ENCODE results near the gene ZCCHC14. TPM values are rescaled to one million over a fixed set of nuclear protein-coding genes. Genes with fewer than 3 reads are reported as not detected.

Gene ZCCHC14
- total and polyA plus RNA-seq, 2 of the 8 experiments (the other 6 are each of a cell fraction or from before 2014, with no cell fraction given) = 8.2 to 28.2 TPM

DNA sequence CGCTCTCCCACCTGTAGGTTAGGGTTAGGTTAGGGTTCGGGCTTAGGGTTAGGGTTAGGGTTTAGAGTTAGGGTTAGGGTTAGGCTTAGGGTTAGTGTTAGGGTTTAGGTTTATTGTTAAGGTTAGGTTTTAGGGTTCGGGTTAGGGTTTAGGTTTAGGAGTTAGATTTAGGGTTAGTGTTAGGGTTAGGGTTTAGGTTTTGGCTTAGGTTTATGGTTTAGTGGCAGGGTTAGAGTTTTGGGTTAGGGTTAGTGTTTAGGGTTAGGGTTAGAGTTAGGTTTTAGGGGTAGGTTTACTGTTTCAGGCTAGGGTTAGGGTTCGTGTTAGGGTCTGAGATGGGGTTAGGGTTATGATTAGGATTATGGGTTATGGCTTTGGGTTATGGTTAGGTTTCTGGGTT lies 31.6 kb upstream of the ZCCHC14 start:
- Histone ChIP-seq H3K9ac (replicated peaks in 1 of 4; ENCODE audit: extremely low read depth in 1 of 4, low read depth in 3 of 4, low read length in 3 of 4) (no peak overlapping the region), H3K79me2 (ENCODE audit: control insufficient read depth in 1 of 2, insufficient read depth in 2 of 2, low read length in 2 of 2) (no peaks in the 10 kb centered on the region), H3K4me2 (ENCODE audit: insufficient read depth in 1 of 2, low read depth in 2 of 2, low read length in 2 of 2) (no peak overlapping the region), H2BK15ac (ENCODE audit: low read length) (no peak overlapping the region), H3K4me3 (ENCODE audit: extremely low read depth in 1 of 4, insufficient read depth in 2 of 4, low read depth in 3 of 4, low read length in 4 of 4) (no peak overlapping the region), H4K8ac (ENCODE audit: extremely low read depth, insufficient read depth, low read length) (no peak overlapping the region), H2AK5ac (ENCODE audit: low read depth, low read length) (no peak overlapping the region), H3K14ac (ENCODE audit: insufficient read length) (no peak overlapping the region), H3K36me3 (ENCODE audit: control insufficient read depth in 2 of 4, insufficient read depth in 4 of 4, low read length in 3 of 4) (no peaks in the 10 kb centered on the region), H2BK120ac (replicated peaks; ENCODE audit: low read depth, low read length) (no peak overlapping the region), H4K91ac (replicated peaks; ENCODE audit: insufficient read length, low read length) (no peak overlapping the region), H4K5ac (ENCODE audit: insufficient read length, low read depth, low read length) (no peak overlapping the region), H3K27ac (ENCODE audit: low read depth, low read length) (no peak overlapping the region), H2BK12ac (ENCODE audit: low read depth, low read length) (no peak overlapping the region), H3K9me3 (ENCODE audit: insufficient read depth in 2 of 2, low read depth in 1 of 2, low read length in 1 of 2) (0 out of 4 replicates have a peak, but pooled peaks cover 0 to 4% of the 10 kb centered on the region in 2 experiments), H3K79me1 (ENCODE audit: low read depth, low read length) (no peaks in the 10 kb centered on the region), H2BK5ac (ENCODE audit: low read depth, low read length) (no peak overlapping the region), H3K4ac (replicated peaks; ENCODE audit: insufficient read length, low read depth, low read length) (no peak overlapping the region), H2BK20ac (ENCODE audit: low read length) (no peak overlapping the region), H3K23me2 (ENCODE audit: low read depth, low read length) (peaks cover 8% of the 10 kb centered on the region; the same call in 1 of the 2 replicates), H3K4me1 (replicated peaks in 1 of 4; ENCODE audit: control insufficient read depth in 3 of 4, insufficient read depth in 4 of 4, low read length in 3 of 4) (no peaks in the 10 kb centered on the region), H3K27me3 (replicated peaks in 1 of 4; ENCODE audit: control insufficient read depth in 3 of 4, extremely low read depth in 1 of 4, insufficient read depth in 3 of 4, low read length in 3 of 4) (no peaks in the 10 kb centered on the region; a peak in 2 of 7 replicates), H2AFZ (ENCODE audit: low read length) (no peak overlapping the region), H3K23ac (ENCODE audit: insufficient read length) (no peak overlapping the region), H3K18ac (ENCODE audit: extremely low read depth, low read length) (no peak overlapping the region), H4K20me1 (replicated peaks in 1 of 2; ENCODE audit: control insufficient read depth in 1 of 2, insufficient read depth in 2 of 2, low read length in 2 of 2) (no peaks in the 10 kb centered on the region), H3K56ac (replicated peaks; ENCODE audit: insufficient read length, low read depth, low read length) (no peak overlapping the region)
- ChIA-PET POLR2A (ENCODE audit: partially characterized antibody) (no interaction called here), CTCF (ENCODE audit: partially characterized antibody) (interaction anchor here (2.0 kb wide), 1 partner anchor 9 kb away, joined by 4 read pairs; no protein-coding TSS in a partner anchor)
- FAIRE-seq (no peak), DNase-seq (ENCODE audit: low read depth in 1 of 2, low spot score in 2 of 2) (no peak)
- 76 to 100% methylated on average over 2 to 4 of the region's 4 CpGs for WGBS, 2 experiments (ENCODE audit: extremely low coverage in 1 of 2, insufficient coverage in 1 of 2, insufficient read length in 1 of 2, insufficient replicate concordance in 2 of 2, low coverage in 1 of 2, low lambda C conversion rate in 2 of 2, missing lambda C conversion rate in 1 of 2)
- TF ChIP-seq POLR2A (IDR thresholded peaks at IDR 0.05; ENCODE audit: control extremely low read depth in 1 of 2, low read depth in 2 of 2, low read length in 2 of 2) = no peak
- TF ChIP-seq, protein P1, sequence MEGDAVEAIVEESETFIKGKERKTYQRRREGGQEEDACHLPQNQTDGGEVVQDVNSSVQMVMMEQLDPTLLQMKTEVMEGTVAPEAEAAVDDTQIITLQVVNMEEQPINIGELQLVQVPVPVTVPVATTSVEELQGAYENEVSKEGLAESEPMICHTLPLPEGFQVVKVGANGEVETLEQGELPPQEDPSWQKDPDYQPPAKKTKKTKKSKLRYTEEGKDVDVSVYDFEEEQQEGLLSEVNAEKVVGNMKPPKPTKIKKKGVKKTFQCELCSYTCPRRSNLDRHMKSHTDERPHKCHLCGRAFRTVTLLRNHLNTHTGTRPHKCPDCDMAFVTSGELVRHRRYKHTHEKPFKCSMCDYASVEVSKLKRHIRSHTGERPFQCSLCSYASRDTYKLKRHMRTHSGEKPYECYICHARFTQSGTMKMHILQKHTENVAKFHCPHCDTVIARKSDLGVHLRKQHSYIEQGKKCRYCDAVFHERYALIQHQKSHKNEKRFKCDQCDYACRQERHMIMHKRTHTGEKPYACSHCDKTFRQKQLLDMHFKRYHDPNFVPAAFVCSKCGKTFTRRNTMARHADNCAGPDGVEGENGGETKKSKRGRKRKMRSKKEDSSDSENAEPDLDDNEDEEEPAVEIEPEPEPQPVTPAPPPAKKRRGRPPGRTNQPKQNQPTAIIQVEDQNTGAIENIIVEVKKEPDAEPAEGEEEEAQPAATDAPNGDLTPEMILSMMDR (IDR thresholded peaks at IDR 0.05; ENCODE audit: control extremely low read depth in 1 of 3, insufficient read depth in 1 of 3, low read depth in 1 of 3, low read length in 3 of 3) = no peak
- no peak for TF ChIP-seq SUZ12 (IDR thresholded peaks at IDR 0.05; ENCODE audit: low read length)
- TF ChIP-seq SAP30 (IDR thresholded peaks at IDR 0.05; ENCODE audit: insufficient read depth, insufficient replicate concordance, low read length) = no peak
- TF ChIP-seq CTBP2 (IDR thresholded peaks at IDR 0.05; ENCODE audit: borderline replicate concordance, insufficient read depth, insufficient read length, low read length) = no peak
- no peak for TF ChIP-seq BACH1 (IDR thresholded peaks at IDR 0.05; ENCODE audit: low read length)
- TF ChIP-seq CBX8 (IDR thresholded peaks at IDR 0.05; ENCODE audit: borderline replicate concordance, low read depth, low read length) = no peak
- TF ChIP-seq SIX5 (IDR thresholded peaks at IDR 0.05; ENCODE audit: low read depth, low read length) = no peak
- TF ChIP-seq, protein P2, sequence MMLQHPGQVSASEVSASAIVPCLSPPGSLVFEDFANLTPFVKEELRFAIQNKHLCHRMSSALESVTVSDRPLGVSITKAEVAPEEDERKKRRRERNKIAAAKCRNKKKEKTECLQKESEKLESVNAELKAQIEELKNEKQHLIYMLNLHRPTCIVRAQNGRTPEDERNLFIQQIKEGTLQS (IDR thresholded peaks at IDR 0.05; ENCODE audit: insufficient read depth, low read depth, low read length) = no peak
- TF ChIP-seq GABPA (IDR thresholded peaks at IDR 0.05; ENCODE audit: borderline replicate concordance, insufficient read depth, low read length) = no peak
- TF ChIP-seq POU5F1 (IDR thresholded peaks at IDR 0.05; ENCODE audit: low read depth, low read length) = no peak
